Right renal cortex interstitium (tissue), 3 donors: ENCODE data around the gene KRT33B. TPM values are rescaled to one million over a fixed set of nuclear protein-coding genes. Genes with fewer than 3 reads are reported as not detected.

Experiments
- DNase-seq, 3 donors: peaks; one replicate each; pipeline ENCODE4 v3.0.0-alpha.2; 2013; ENCODE audit warnings: low read depth in 3 of 3, low spot score in 2 of 3
- polyA plus RNA-seq, 3 donors: library from polyadenylated mRNA; unstranded; fragments of 120-200 nt; gene quantifications; one replicate each; pipeline ENCODE4 v1.2.1, GENCODE V29; 2013; ENCODE audit not compliant: insufficient read length in 3 of 3

KRT33B gene
- polyA plus RNA-seq, 3 donors: not detected

DNA sequence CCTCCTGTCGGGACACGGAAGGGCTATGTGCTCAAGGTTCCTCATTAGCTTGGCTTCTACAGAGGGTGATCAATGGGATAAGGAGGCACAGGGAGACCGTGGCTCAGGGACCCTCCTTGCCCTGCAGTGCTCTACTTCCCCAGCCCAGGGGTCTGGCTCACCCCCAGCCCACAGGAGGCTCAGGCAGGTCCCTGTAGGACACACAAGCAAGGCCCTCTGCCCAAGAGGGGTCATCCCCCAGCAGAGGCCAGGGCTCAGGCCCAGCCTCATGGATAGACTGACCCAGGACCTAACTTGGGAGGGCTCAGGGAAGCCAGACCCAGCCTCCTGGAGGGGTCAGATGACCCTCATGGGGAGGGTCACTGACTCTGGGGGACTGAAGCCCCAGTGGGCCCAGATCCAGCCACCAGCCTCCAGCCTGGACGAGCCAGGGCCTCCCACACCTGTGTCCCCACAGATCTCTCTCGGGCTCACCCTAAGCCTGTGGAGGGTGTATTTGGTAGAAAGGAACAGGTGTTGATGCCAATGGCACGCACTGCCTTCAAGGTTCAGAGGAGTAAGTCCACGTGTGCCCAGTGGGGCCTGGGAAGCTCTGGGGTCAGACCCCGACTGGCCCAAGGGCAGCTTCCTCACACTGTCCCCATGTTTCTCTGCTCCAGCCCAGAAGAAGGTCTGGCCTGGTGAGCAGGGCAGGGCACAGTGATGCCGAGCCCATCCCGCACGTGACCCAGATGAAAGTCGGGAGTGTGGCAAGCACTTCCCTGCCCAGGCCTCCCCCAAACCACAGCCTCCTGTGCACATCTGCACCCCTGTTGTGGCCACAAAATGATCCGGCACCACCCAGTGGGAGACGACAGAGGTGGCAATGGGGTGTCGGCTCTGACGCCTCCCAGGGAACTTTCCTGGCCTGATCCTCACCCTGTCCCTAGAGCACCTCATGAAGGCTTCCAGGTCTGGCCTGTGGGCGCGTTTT, 43.2 kb downstream of the KRT33B start:
- DNase-seq: no peak

- no peak for DNase-seq
These were observed 44.0 kb downstream of the KRT33B start for GRCh38 chr17:41325611-41326010.

DNA sequence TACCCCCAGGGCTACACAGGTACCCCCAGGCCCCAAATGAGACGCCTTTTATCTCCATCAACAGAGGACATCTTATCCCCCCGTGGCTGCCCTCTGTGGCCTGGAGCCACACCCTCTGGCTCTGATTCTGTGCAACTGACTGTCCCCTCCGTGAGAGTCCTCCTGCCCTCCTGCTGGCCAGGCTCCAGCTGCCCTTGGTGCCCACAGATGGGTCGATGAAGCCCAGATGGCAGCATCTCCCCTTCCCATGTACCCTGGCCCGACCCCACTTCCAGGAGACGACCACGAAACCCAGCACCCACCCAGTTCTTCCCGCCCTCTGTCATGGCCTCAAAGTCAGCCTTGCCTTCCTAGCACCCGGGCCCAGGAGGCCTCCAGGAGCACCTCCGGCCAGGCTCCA, 44.5 kb downstream of the KRT33B start:
- no peak for DNase-seq

DNA sequence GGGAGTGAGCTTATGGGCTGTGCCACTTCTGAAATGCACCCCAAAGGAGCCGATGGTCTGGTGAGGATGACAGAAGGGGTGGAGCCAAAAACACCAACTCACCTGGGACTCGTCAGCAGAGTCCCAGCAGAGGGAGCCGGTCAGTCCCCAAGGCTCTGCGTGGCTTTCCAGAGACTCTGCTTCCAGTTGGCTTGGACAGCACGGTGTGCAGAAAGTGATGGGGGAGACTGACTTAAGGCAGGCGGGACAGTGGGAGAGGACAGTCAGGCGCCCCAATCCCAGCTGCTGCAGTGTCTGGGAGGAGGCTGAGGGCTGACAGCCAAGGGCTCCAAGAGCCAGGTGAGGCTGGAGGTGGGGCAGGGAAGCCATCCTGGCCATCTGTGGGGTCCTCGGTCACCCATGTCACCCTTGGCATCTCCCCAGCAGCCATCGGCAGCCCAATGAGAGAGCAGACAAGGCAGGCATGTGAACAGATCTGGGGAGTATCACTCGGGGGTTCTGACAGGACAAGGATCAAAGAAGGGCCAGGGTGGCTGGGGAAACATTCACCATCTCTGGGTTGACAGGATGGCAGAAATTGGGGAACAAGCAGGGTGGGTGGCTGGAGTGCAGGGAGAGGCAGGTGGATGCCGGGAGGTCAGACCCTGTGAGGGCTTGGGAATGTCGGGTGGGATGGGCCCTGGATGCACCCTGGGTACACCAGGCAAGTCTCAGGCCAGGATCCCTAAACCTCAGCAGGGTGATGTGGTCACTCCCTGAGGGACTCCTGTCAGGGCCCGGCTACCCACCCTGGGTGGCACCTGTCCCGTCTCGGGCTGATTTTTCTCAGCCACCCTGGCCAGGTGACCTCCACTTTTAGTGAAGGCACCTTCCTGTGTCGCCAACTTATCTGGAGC, 45.2 kb downstream of the KRT33B start:
- no peak for DNase-seq

GRCh38 chr17:41322903-41323895, 46.4 kb downstream of the KRT33B start:
- no peak for DNase-seq

- no peak for DNase-seq
These were observed 47.3 kb downstream of the KRT33B start for GRCh38 chr17:41322094-41322902.

GRCh38 chr17:41318231-41318630, 51.4 kb downstream of the KRT33B start:
- DNase-seq: no peak

- DNase-seq: no peak
These were observed 53.7 kb downstream of the KRT33B start for GRCh38 chr17:41315814-41316445.

DNA sequence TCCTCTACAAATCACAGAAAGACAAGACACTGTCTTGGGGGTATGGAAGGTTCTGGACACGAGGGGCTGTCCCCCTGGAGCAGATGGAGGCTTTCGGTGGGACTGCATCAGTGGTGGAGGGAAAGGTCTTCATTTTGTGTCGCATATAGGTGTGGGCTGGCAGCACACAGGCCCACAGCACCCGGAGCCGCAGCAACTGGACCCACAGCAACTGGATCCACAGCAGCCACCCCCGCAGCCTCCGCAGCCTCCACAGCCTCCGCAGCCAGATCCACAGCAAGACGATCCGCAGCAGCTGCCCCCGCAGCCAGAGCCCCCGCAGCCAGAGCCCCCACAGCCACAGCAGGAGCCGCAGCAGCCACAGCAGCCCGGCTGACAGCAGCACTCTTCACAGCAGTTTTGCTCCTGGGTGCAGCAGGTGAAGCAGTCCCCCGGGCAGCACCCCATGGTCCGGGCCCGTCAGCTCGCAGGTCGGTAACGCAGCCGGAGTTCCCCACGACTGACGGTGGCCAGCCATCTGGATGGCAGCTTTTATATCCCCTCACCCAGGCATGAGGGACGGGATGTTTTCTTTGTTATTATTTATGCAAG, 54.3 kb downstream of the KRT33B start, which contains the start of gene KRTAP17-1:
Gene KRTAP17-1, minus strand, starts transcription at position 507 of the 591 bp plus-strand sequence. Its CDS starts 60 bp downstream, at position 447.
- DNase-seq: no peak

Other genes starting within 250 kb of the KRT33B start
- gene KRTAP4-12, start 245.6 kb downstream of the KRT33B start, polyA plus RNA-seq: not detected
- not detected for gene KRTAP4-6, start 229.3 kb downstream of the KRT33B start, polyA plus RNA-seq
- gene KRTAP4-5, start 220.0 kb downstream of the KRT33B start, polyA plus RNA-seq: not detected
- gene KRTAP4-4, start 209.1 kb downstream of the KRT33B start, polyA plus RNA-seq: not detected
- not detected for gene KRTAP4-3, start 201.6 kb downstream of the KRT33B start, polyA plus RNA-seq
- gene KRTAP4-2, start 191.6 kb downstream of the KRT33B start, polyA plus RNA-seq: not detected
- not detected for gene KRTAP4-1, start 184.9 kb downstream of the KRT33B start, polyA plus RNA-seq
- gene KRTAP9-1, start 179.9 kb downstream of the KRT33B start, polyA plus RNA-seq: not detected
- not detected for gene KRTAP9-2, start 143.2 kb downstream of the KRT33B start, polyA plus RNA-seq
- not detected for gene KRTAP9-3, start 137.4 kb downstream of the KRT33B start, polyA plus RNA-seq
- not detected for gene KRTAP9-8, start 131.8 kb downstream of the KRT33B start, polyA plus RNA-seq
- not detected for gene KRTAP9-4, start 120.1 kb downstream of the KRT33B start, polyA plus RNA-seq
- not detected for gene KRTAP9-9, start 114.4 kb downstream of the KRT33B start, polyA plus RNA-seq
- gene KRTAP9-6, start 104.4 kb downstream of the KRT33B start, polyA plus RNA-seq: under 1 TPM; 0.10 to 0.14 (median 0.11) TPM
- gene KRTAP9-7, start 94.1 kb downstream of the KRT33B start, polyA plus RNA-seq: not detected
- not detected for gene KRTAP29-1, start 67.0 kb downstream of the KRT33B start, polyA plus RNA-seq
- gene KRTAP16-1, start 60.5 kb downstream of the KRT33B start, polyA plus RNA-seq: not detected
- gene KRTAP17-1, start 54.1 kb downstream of the KRT33B start, polyA plus RNA-seq: not detected
- gene KRT33A, start 19.0 kb downstream of the KRT33B start, polyA plus RNA-seq: not detected
- not detected for gene KRT34, start 12.5 kb upstream of the KRT33B start, polyA plus RNA-seq
- not detected for gene KRT31, start 27.8 kb upstream of the KRT33B start, polyA plus RNA-seq
- gene KRT37, start 54.8 kb upstream of the KRT33B start, polyA plus RNA-seq: not detected
- not detected for gene KRT38, start 71.2 kb upstream of the KRT33B start, polyA plus RNA-seq
- not detected for gene KRT32, start 97.6 kb upstream of the KRT33B start, polyA plus RNA-seq
- gene KRT35, start 111.3 kb upstream of the KRT33B start, polyA plus RNA-seq: under 1 TPM in 1 of 3 donors, not detected in 2; 0.10 TPM
- gene KRT36, start 120.1 kb upstream of the KRT33B start, polyA plus RNA-seq: not detected
- gene KRT13, start 135.8 kb upstream of the KRT33B start, polyA plus RNA-seq: under 1 TPM in 1 of 3 donors, not detected in 2; 0.34 TPM
- 1 to 10 TPM in 1 of 3 donors, under 1 TPM in 2; 0.60 to 1.3 (median 0.89) TPM for gene KRT15, start 149.1 kb upstream of the KRT33B start, polyA plus RNA-seq
- 100 to 1,000 TPM; 139 to 220 (median 177) TPM for gene KRT19, start 158.5 kb upstream of the KRT33B start, polyA plus RNA-seq
- not detected for gene KRT9, start 202.2 kb upstream of the KRT33B start, polyA plus RNA-seq
- gene KRT14, start 217.1 kb upstream of the KRT33B start, polyA plus RNA-seq: under 1 TPM; 0.28 to 0.55 (median 0.35) TPM
- gene KRT16, start 243.0 kb upstream of the KRT33B start, polyA plus RNA-seq: not detected